CD4-positive, alpha-beta T cell treated with Interleukin-4 for 1 hour (primary cell): ENCODE data around the gene GPR171.

ENCODE experiments used
- DNase-seq, 2 donors: peaks; one replicate each; pipeline ENCODE4 v3.0.0-alpha.2; 2020 to 2022

Gene GPR171

DNA sequence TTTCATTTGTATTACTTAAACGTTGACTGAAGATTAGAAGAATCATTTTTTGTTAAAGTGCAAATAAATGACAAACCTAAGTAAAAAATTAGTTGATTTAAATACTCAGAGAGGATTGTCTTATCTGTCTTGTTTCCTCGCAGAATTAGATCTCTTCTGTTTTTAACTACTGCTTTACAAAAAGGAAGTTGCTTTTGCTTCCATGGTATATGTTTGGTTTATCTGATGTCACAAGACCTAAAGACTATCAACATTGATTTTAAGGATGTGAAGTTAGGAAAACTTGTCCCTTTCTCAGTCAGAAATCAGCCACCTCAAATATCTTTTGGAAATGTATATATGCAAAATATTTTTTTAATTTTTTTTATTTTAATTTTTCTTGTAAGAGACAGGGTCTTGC, 28.7 kb downstream of the GPR171 start:
- no peak for DNase-seq

DNA sequence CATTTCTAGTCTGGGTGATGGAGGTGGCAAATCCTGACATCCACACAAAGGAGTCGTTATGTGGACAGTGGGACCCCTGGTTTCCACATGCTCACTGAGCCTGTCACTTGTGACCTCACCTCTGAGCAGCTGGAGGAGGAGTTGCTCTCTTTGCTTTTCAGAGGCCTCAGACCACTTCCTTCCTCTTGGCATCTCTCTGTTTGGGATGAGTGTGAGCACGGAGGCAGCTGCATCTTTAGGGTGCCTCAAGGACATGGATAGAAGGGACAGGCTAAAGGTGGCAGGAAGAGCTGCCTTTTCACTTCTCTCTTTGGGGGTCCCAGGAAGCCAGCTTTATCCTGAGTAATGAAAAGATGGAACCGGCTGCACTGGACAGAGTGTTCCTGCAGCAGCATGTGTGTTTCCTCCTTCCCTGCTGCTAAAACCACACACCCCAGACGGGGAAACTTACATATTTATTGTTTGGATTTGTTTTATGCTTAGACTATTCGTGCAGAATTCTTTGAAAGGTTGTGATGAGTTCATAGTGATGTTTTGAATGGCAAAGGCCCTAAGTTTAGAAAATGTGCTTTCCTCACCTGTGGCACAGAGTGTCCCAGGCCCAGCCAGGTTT, 31.8 kb downstream of the GPR171 start:
- peak; percentile 40 to 50 for DNase-seq

- DNase-seq: peak; percentile 39 to 49
Observed at GRCh38 chr3:151169948-151170679, 32.9 kb downstream of the GPR171 start.

GRCh38 chr3:151169262-151169947, 33.6 kb downstream of the GPR171 start:
- peak in 1 of 2 donors; percentile 28 for DNase-seq

- peak; percentile 78 to 79 for DNase-seq
Observed at GRCh38 chr3:151168269-151169094, 34.5 kb downstream of the GPR171 start.

GRCh38 chr3:151166161-151166560, 36.9 kb downstream of the GPR171 start:
- no peak for DNase-seq

DNA sequence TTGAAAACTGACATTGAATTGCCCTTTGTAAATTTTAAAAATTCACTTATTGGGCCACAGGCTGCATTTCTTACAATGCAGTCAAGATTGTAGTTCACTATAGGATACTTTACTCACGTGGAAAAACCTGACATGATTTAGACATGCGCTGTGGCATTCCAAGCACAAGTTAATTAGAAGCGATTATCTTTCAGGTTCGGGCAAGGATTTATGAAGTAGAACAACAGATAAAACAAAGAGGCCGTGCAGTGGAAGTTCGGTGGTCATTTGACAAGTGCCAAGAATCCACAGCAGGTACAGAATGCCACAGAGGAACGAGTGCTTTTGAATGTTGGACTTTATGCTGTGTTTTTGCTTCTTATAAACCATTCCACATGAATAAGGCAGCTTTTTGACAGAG, 37.8 kb downstream of the GPR171 start:
- DNase-seq: no peak

DNA sequence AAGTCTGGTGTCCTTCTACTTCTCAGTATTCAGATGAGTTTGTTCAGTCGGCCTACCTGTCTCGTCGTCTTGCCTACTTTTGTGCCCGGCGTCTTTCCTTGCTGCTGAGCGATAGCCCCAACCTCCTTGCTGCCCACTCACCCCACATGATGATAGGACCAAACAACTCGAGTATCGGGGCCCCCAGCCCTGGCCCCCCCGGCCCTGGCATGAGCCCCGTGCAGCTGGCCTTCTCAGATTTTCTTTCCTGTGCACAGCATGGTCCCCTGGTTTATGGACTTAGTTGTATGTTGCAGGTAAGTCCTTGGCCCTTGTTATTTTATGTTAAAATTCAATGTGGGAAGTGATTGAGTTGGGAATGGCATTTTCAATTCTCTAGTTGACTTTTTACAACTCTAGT, 43.2 kb downstream of the GPR171 start:
- no peak for DNase-seq

- peak; percentile 24 to 64 for DNase-seq
Observed at GRCh38 chr3:151156618-151157216, 46.3 kb downstream of the GPR171 start.

GRCh38 chr3:151155409-151156128, 47.4 kb downstream of the GPR171 start:
- no peak for DNase-seq

- no peak for DNase-seq
Observed at GRCh38 chr3:151154566-151154965, 48.5 kb downstream of the GPR171 start.

DNA sequence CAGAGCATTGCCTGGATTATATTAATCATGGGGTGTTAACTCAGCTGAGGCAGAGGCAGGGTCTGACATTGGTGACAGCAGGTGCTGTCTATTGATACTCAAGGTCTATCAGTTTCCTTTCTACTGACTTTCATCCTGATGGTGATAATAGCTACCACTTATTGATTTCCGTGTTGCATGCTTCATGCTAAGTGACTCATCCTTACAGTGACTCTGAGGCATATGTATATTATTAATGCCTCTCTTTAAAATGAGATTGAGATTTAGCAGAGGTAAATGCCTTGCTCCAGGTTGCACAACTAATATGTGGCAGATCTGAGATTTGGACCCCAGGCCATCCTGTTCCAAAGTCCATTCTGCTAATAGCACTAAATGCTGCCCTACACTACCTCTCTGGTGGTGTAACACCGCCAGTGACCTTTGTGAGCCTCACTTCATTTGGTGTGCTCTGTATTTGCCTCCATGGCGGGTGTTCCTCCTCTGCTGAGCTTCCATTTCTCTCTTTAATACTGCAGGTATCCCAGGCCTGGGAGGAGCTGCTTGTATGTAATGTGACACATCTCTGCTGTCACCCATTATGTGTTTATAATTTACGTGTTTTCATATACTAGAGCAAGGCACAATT, 50.4 kb downstream of the GPR171 start:
- no peak for DNase-seq
